CD4-positive, CD25-positive, alpha-beta regulatory T cell (primary cell): Measurements from ENCODE around the gene RTN4RL1. TPM values are rescaled to one million over a fixed set of nuclear protein-coding genes. Genes with fewer than 3 reads are reported as not detected.

Source experiments
- ATAC-seq, 2 donors: fragments of 150-1000 bp; cut with Tn5 transposase; one replicate each; pipeline ENCODE4 v1.10.0; 2021; ENCODE audit warnings: low read depth in 2 of 2, moderate number of reproducible peaks in 2 of 2, moderate library complexity in 1 of 2
- DNase-seq, 3 donors: peaks; one replicate each; pipeline versions ENCODE4 v3.0.0 to v3.0.0-alpha.2; 2012 to 2022; ENCODE audit warnings: mixed read lengths in 1 of 3
- H3K27ac ChIP-seq: one replicate; pipeline ENCODE4 v1.7.0; 2013; ENCODE audit warnings: mild to moderate bottlenecking, low read length; ENCODE audit not compliant: insufficient read depth, poor library complexity, severe bottlenecking
- H3K27me3 ChIP-seq: one replicate; pipeline ENCODE4 v1.7.0; 2013; ENCODE audit warnings: low read length; ENCODE audit not compliant: control insufficient read depth, insufficient read depth
- H3K36me3 ChIP-seq: one replicate; pipeline ENCODE4 v1.7.0; 2013; ENCODE audit warnings: mild to moderate bottlenecking, low read length, moderate library complexity; ENCODE audit not compliant: control insufficient read depth, insufficient read depth
- H3K4me1 ChIP-seq: 2 replicates; pipeline ENCODE4 v1.7.0; 2013; ENCODE audit warnings: mild to moderate bottlenecking, low read length; ENCODE audit not compliant: insufficient read depth, control insufficient read depth, poor library complexity, severe bottlenecking
- H3K4me3 ChIP-seq: one replicate; pipeline ENCODE4 v1.7.0; 2013; ENCODE audit warnings: low read depth, mild to moderate bottlenecking, low read length, moderate library complexity
- H3K9me3 ChIP-seq, 2 experiments: 1 replicate in 1 of 2; 2 replicates in 1 of 2; pipeline ENCODE4 v1.7.0; 2013; ENCODE audit warnings: low read length in 2 of 2, mild to moderate bottlenecking in 1 of 2, moderate library complexity in 1 of 2; ENCODE audit not compliant: control insufficient read depth in 2 of 2
- H3K27ac Mint-ChIP-seq, 3 donors: one replicate each; pipeline ENCODE4 v1.8.0; 2020 to 2022; ENCODE audit warnings: mild to moderate bottlenecking in 3 of 3, mixed read lengths in 3 of 3, moderate library complexity in 2 of 3
- H3K27me3 Mint-ChIP-seq: one replicate; pipeline ENCODE4 v1.8.0; 2022; ENCODE audit warnings: mild to moderate bottlenecking, mixed read lengths
- H3K36me3 Mint-ChIP-seq: one replicate; pipeline ENCODE4 v1.8.0; 2020; ENCODE audit warnings: mixed read lengths
- H3K4me1 Mint-ChIP-seq, 4 donors: one replicate each; pipeline ENCODE4 v1.8.0; 2020 to 2022; ENCODE audit warnings: mixed read lengths in 4 of 4, mild to moderate bottlenecking in 1 of 4
- H3K4me3 Mint-ChIP-seq, 4 donors: one replicate each; pipeline ENCODE4 v1.8.0; 2020 to 2022; ENCODE audit warnings: mild to moderate bottlenecking in 4 of 4, mixed read lengths in 4 of 4, moderate library complexity in 3 of 4
- H3K9me3 Mint-ChIP-seq, 7 donors: one replicate each; pipeline ENCODE4 v1.8.0; 2020 to 2022; ENCODE audit warnings: mixed read lengths in 7 of 7, mild to moderate bottlenecking in 3 of 7, moderate library complexity in 2 of 7
- polyA plus RNA-seq, 4 donors: library from polyadenylated mRNA; unstranded; fragments of 300-500 nt; fragmentation: Illumina TruSeq; gene quantifications; one replicate each; pipeline ENCODE4 v1.2.3, GENCODE V29; 2021
- total RNA-seq: library from RNA; stranded (reverse); gene quantifications from one replicate; pipeline ENCODE4 v1.2.3, GENCODE V29; 2022

The RTN4RL1 gene
- total and polyA plus RNA-seq, 5 donors from 2014 or later = 0.14 to 0.35 (median 0.28) TPM; not detected in 2

DNA sequence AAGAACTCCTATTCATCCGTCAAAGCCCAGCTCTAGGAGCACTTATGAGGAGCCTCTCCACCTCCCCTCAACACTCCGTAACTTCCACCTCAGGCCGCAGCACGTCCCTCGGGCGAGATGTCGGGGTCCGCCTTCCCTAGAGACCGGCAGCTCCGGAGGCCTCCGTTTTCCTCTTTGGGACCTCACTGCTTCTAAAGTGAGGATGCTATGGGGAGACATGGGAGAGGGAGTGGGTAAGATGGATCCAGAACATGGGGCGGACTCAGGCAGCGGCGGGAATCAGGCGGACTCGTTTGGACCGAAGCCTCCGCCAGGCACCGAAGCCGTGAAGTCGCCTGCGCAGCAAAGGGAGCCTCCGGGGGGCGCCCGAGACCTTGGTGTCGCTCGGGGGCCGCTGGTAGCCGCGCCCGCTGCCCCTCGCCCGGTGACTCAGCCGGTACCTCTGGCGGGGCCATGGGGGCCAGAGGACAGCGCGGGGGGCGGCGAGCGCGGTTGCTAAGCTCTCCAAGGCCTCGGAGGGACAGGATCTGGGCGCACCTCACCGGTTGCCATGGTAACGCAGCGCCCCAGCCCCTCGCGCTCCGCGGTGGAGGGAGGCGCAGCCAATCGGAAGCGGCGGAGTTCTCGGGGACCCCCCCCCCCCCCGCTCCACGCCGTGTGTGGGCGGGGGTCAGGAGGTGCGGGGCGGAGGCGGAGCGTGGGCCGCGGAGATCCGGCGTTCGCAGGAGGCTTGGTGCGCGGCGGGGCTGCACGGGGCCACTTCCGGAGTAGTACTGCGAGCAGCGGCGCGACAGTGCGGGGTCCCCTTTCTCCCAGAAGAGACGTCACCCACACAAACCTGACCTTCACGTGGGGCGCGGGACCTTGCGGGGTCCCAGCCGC lies 28.5 kb upstream of the RTN4RL1 start:
- H3K36me3 Mint-ChIP-seq = no peaks in the 10 kb centered on the region
- H3K4me3 ChIP-seq = peak overlapping the region; percentile 40
- peak overlapping the region; percentile 61 for H3K27ac ChIP-seq
- H3K27ac Mint-ChIP-seq = peak overlapping the region; percentile 26 to 83 (median 75)
- H3K27me3 ChIP-seq = no peaks in the 10 kb centered on the region
- no peaks in the 10 kb centered on the region for H3K9me3 ChIP-seq
- peaks cover 87% of the 10 kb centered on the region for H3K4me1 ChIP-seq
- peaks cover 23% of the 10 kb centered on the region for H3K27me3 Mint-ChIP-seq
- DNase-seq (peak; percentile 75 to 80 (median 76)), ATAC-seq (peak; percentile 14 to 23)
- no peaks in the 10 kb centered on the region for H3K36me3 ChIP-seq
- H3K4me1 Mint-ChIP-seq = peaks cover 0 to 33% (median 16%) of the 10 kb centered on the region in 4 donors
- H3K4me3 Mint-ChIP-seq = peak overlapping the region; percentile 79 to 92 (median 85)
- H3K9me3 Mint-ChIP-seq = peaks cover 0 to 1% (median 0%) of the 10 kb centered on the region in 7 donors

DNA sequence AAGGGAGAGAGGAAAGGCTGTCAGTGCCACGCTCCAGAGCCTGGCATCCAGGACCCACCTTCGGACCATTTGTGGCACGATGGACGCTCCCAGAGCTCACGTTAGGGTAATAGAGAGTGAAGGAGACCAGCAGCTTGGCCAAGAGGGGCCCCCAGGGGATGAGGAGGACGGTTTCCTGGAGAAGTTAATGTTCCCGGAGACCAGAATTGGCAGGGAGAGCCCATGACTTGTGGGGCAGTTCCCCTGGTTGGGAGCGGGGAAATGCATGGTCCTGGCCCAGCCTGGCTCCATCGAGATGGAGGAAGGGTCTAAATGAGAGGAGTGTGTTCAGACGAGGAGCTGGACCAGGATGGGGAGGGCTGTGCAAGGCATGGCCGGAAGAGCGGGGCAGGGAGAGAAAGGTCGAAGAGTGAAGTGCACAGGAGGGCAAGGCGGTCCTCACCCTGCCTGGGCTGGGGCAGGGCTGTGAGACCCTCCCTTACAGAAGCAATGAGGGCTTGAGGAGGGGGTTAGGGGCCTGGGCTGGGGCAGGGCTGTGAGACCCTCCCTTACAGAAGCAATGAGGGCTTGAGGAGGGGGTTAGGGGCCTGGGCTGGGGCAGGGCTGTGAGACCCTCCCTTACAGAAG lies 26.9 kb upstream of the RTN4RL1 start:
- H3K4me3 ChIP-seq = no peak overlapping the region
- no peak overlapping the region for H3K27ac ChIP-seq
- H3K4me1 ChIP-seq = peaks cover 75% of the 10 kb centered on the region
- Mint-ChIP-seq H3K27me3 (peaks cover 23% of the 10 kb centered on the region), H3K9me3 (peaks cover 0 to 1% (median 0%) of the 10 kb centered on the region in 7 donors), H3K27ac (no peak overlapping the region), H3K4me1 (peaks cover 0 to 38% (median 16%) of the 10 kb centered on the region in 4 donors), H3K36me3 (no peaks in the 10 kb centered on the region), H3K4me3 (peak overlapping the region; percentile 68 to 83 (median 76))
- no peaks in the 10 kb centered on the region for H3K27me3 ChIP-seq
- DNase-seq (no peak), ATAC-seq (no peak)
- H3K9me3 ChIP-seq = no peaks in the 10 kb centered on the region
- no peaks in the 10 kb centered on the region for H3K36me3 ChIP-seq

DNA sequence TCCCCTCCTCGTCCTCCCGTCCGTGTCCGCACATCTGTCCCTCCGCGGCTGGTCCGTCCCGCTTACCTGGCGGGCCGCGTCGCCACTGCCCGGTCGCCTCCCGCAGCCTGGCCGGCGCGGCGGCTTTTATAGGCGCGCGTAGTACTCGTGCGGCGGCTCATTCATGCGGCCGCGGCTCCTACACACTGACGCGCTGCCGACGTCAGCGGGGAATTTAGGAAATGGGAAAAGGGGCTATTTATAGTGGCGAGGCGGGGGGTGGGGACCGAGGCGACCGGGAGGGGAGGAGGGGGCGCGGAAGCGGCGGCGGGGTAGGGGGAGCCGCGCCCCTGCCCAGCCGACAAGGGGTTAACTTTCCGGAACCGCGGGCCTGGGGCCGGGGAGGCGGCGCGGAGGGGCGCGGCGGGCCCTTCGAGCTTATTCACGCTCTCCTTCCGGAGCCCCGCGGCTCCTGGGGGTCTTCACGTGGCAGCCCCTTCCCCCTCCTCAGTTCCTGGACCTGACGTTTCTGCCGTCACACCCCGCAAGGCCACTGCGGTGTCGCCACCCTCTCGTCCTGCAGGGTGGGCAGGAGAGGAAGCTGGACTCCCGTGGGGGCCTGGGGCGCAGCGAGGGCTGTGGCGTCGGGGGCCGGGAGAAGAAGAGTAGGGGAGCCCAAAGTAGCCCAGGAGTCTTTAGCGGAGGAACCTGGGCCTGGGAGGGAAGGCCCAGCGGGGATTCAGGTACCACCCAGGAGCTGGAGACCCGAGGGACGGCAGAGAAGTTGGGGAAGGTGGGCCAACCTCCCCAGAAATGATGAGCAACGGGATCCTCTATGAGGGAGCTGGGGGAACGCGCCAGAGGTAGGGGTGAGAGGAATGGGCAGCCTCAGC lies 26.2 kb upstream of the RTN4RL1 start:
- Histone ChIP-seq H3K27me3 (no peaks in the 10 kb centered on the region), H3K4me3 (no peak overlapping the region), H3K4me1 (peaks cover 69% of the 10 kb centered on the region), H3K9me3 (no peaks in the 10 kb centered on the region), H3K27ac (no peak overlapping the region), H3K36me3 (no peaks in the 10 kb centered on the region)
- DNase-seq = no peak
- H3K36me3 Mint-ChIP-seq = no peaks in the 10 kb centered on the region
- H3K27me3 Mint-ChIP-seq = peaks cover 23% of the 10 kb centered on the region
- peaks cover 0 to 36% (median 16%) of the 10 kb centered on the region in 4 donors for H3K4me1 Mint-ChIP-seq
- peak overlapping the region; percentile 68 to 83 (median 76) for H3K4me3 Mint-ChIP-seq
- ATAC-seq = no peak
- no peak overlapping the region for H3K27ac Mint-ChIP-seq
- H3K9me3 Mint-ChIP-seq = peaks cover 0 to 1% (median 0%) of the 10 kb centered on the region in 7 donors

DNA sequence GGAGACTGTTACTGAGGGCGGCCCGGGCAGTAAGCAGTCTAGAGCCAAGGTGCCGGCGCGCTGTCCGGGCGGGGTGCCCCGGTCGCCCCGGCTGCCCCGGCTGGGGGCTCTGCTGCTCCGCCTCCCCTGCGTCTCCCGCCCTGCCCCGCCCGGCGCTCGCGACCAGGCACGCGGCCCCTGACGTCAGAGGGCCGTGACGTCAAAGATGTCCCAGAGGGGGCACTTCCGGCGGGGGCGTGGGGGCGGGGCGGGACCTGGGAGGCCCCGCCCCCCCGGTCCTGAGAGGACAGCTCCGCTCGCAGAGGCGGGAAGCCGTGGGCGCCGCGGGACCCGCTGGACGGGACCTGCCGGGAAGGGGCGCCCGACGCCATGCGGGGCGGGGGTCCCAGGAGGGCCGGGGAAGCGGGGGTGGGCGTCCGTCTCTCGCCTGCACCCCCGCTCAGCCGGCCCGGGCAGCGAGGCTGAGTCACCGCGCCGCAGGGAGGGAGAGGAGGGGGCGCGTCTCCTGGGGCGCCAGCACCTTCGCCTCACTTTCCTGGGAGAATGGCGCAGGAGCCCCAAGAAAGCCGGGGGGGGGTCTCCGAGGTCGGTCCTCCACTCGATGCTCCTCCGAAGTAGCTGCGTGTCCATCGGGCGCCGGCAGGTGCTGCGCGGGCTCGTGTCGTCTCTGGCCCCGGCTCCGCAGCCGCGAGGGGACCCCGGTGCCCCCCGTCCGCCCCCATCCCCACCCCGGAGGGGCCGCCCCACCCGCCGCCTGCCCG lies 25.3 kb upstream of the RTN4RL1 start:
- H3K4me1 ChIP-seq = peaks cover 62% of the 10 kb centered on the region
- no peak overlapping the region for H3K4me3 ChIP-seq

GRCh38 chr17:2049333-2050299 lies 24.5 kb upstream of the RTN4RL1 start:
- ATAC-seq = peak; percentile 59 to 66
- H3K27ac Mint-ChIP-seq = no peak overlapping the region
- H3K27me3 ChIP-seq = no peaks in the 10 kb centered on the region
- H3K4me1 ChIP-seq = peaks cover 53% of the 10 kb centered on the region
- peaks cover 21% of the 10 kb centered on the region for H3K27me3 Mint-ChIP-seq
- no peaks in the 10 kb centered on the region for H3K9me3 ChIP-seq
- H3K36me3 Mint-ChIP-seq = no peaks in the 10 kb centered on the region
- H3K4me1 Mint-ChIP-seq = peaks cover 0 to 36% (median 19%) of the 10 kb centered on the region in 4 donors
- H3K9me3 Mint-ChIP-seq = peaks cover 0 to 1% (median 0%) of the 10 kb centered on the region in 7 donors
- peak; percentile 77 to 85 (median 84) for DNase-seq
- H3K36me3 ChIP-seq = no peaks in the 10 kb centered on the region
- H3K4me3 ChIP-seq = peak overlapping the region; percentile 76
- peak overlapping the region; percentile 23 for H3K27ac ChIP-seq
- peak overlapping the region; percentile 62 to 90 (median 82) for H3K4me3 Mint-ChIP-seq

More for the DNA sequence above, 25.3 kb upstream of the RTN4RL1 start:
- H3K27me3 ChIP-seq = no peaks in the 10 kb centered on the region
- no peaks in the 10 kb centered on the region for H3K36me3 Mint-ChIP-seq
- DNase-seq (peak; percentile 53 to 72 (median 68)), ATAC-seq (peak; percentile 6 to 11)
- H3K27me3 Mint-ChIP-seq = peaks cover 23% of the 10 kb centered on the region
- H3K9me3 Mint-ChIP-seq = peaks cover 0 to 1% (median 0%) of the 10 kb centered on the region in 7 donors
- H3K4me1 Mint-ChIP-seq = peaks cover 0 to 36% (median 16%) of the 10 kb centered on the region in 4 donors
- peak overlapping the region; percentile 23 for H3K27ac ChIP-seq
- H3K9me3 ChIP-seq = no peaks in the 10 kb centered on the region
- H3K36me3 ChIP-seq = no peaks in the 10 kb centered on the region
- H3K27ac Mint-ChIP-seq = no peak overlapping the region
- peak overlapping the region in 1 of 4 donors; percentile 37 for H3K4me3 Mint-ChIP-seq

GRCh38 chr17:2048805-2049204 lies 23.7 kb upstream of the RTN4RL1 start:
- H3K9me3 Mint-ChIP-seq = peaks cover 0 to 1% (median 0%) of the 10 kb centered on the region in 7 donors
- peak overlapping the region in 3 of 4 donors; percentile 62 to 87 (median 76) for H3K4me3 Mint-ChIP-seq

More at GRCh38 chr17:2048805-2049204, 23.7 kb upstream of the RTN4RL1 start:
- peaks cover 45% of the 10 kb centered on the region for H3K4me1 ChIP-seq
- Mint-ChIP-seq H3K27ac (no peak overlapping the region), H3K36me3 (no peaks in the 10 kb centered on the region), H3K4me1 (peaks cover 0 to 31% (median 17%) of the 10 kb centered on the region in 4 donors), H3K27me3 (peaks cover 14% of the 10 kb centered on the region)
- H3K27me3 ChIP-seq = no peaks in the 10 kb centered on the region
- peak overlapping the region; percentile 76 for H3K4me3 ChIP-seq
- H3K9me3 ChIP-seq = no peaks in the 10 kb centered on the region
- no peak overlapping the region for H3K27ac ChIP-seq
- ATAC-seq (no peak), DNase-seq (no peak)
- H3K36me3 ChIP-seq = peaks cover 1% of the 10 kb centered on the region
